NT2/D1 (cell line): ENCODE results near the gene ZFHX3.

ENCODE experiments used
- SUZ12 ChIP-seq: IDR thresholded peaks from 2 replicates; pipeline ENCODE4 v1.6.1; 2011; ENCODE audit not compliant: insufficient read length, insufficient read depth; ENCODE audit errors: extremely low read depth
- YY1 ChIP-seq: IDR thresholded peaks from 2 replicates; pipeline ENCODE4 v1.6.1; 2011; ENCODE audit not compliant: insufficient read length, insufficient read depth

DNA sequence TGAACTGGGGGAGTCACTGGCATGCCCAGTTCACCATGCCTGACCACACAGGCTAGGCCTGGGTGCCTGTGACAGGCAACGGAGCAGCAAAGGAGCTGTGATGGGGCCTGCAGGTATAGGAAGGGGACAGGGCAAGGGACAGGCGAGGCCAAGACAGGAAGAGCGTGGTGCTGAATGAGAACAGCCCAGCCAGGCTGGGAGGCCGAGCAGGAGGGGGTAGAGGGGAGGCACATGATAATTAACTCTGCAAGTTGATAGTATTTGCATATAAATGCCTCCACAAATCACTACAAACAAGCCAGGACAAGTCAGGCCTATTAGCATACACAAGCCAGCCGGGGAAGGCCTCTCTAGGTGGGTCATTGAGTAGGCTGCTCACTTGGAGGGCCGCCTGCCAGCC lies 7.8 kb downstream of the ZFHX3 start:
- TF ChIP-seq SUZ12 (no peak), YY1 (no peak)
